Measurements from ENCODE around the gene FBN1.

DNA sequence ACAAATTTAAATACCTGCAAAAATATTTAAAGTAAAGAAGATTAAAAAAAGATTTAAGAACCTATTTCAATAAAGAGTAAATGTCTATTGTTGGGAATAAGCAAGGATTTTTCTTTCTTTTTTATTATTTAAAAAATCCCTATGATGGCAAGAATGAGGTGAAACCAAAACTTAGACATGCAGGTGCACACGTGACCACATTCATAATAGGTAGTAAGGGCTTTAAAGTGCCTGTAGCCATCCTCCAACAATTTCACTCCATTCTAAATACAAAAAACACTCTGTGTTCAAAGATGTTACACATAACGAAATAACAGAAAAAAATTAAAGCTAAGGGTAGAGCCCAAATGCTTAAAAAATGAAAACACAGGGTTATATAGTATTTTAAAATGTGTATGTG is 74.0 kb downstream of the FBN1 start:
- TF ChIP-seq YY1 (IDR thresholded peaks at IDR 0.05; ENCODE audit: insufficient read depth, insufficient read length) (no peak), ZNF274 (IDR thresholded peaks at IDR 0.05; ENCODE audit: low read depth, low read length) (no peak), SUZ12 (IDR thresholded peaks at IDR 0.05; ENCODE audit: extremely low read depth, insufficient read depth, insufficient read length) (no peak)
